Neural crest cell (in vitro differentiated cells): ENCODE data around the gene DPT. TPM values are rescaled to one million over a fixed set of nuclear protein-coding genes. Genes with fewer than 3 reads are reported as not detected.

ENCODE experiments used
- DNase-seq: peaks from one replicate; pipeline ENCODE4 v3.0.0; 2021; ENCODE audit warnings: low read depth, mixed read lengths, low spot score
- H3K27ac Mint-ChIP-seq: one replicate; pipeline ENCODE4 v1.8.0; 2021; ENCODE audit warnings: mild to moderate bottlenecking, mixed read lengths; ENCODE audit not compliant: unreplicated experiment
- H3K27me3 Mint-ChIP-seq: 2 replicates; pipeline ENCODE4 v1.8.0; 2021; ENCODE audit warnings: low read depth, mild to moderate bottlenecking, mixed read lengths
- H3K36me3 Mint-ChIP-seq: 2 replicates; pipeline ENCODE4 v1.8.0; 2021; ENCODE audit warnings: low read depth, mild to moderate bottlenecking, mixed read lengths
- H3K4me1 Mint-ChIP-seq: 2 replicates; pipeline ENCODE4 v1.8.0; 2021; ENCODE audit warnings: mixed read lengths
- H3K4me3 Mint-ChIP-seq: one replicate; pipeline ENCODE4 v1.8.0; 2021; ENCODE audit warnings: mild to moderate bottlenecking, mixed read lengths
- H3K9me3 Mint-ChIP-seq: 2 replicates; pipeline ENCODE4 v1.8.0; 2021; ENCODE audit warnings: mixed read lengths
- total RNA-seq: library from RNA; stranded (reverse); gene quantifications from 2 replicates; pipeline ENCODE4 v1.2.1, GENCODE V29; 2021
- TF ChIP-seq, protein P1 (sequence below): fragments of 200-600 bp; sonication (generic); conservative IDR thresholded peaks from 2 replicates; pipeline ENCODE4 v1.5.0; 2021; ENCODE audit warnings: antibody characterized with exemption, mild to moderate bottlenecking

The DPT gene
- total RNA-seq, 1 donor from 2014 or later: not detected

DNA sequence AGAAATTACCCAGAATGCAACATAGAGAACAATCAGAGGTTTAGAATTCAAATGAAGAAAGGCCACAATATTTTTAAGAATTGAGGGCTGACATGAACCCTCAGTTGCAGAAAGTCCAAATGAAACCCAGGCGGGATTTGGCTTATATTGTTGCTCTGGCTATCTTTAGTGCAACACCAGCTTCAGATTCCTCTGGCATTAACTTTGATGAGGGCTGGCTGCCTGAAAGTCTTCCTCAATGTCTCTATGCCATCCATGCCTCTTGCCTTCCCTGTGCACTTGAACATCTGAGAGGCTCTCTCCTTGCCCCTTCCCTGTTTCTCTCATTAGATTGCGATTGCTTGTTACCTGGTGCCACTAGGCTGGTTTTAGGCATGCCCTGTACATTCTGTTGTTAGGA, 31.2 kb upstream of the DPT start:
- Mint-ChIP-seq H3K4me3 (no peak overlapping the region), H3K27ac (no peak overlapping the region), H3K9me3 (peaks cover 3% of the 10 kb centered on the region), H3K27me3 (no peaks in the 10 kb centered on the region), H3K4me1 (peaks cover 3% of the 10 kb centered on the region), H3K36me3 (no peaks in the 10 kb centered on the region)
- no peak for DNase-seq
- TF ChIP-seq, protein P1, sequence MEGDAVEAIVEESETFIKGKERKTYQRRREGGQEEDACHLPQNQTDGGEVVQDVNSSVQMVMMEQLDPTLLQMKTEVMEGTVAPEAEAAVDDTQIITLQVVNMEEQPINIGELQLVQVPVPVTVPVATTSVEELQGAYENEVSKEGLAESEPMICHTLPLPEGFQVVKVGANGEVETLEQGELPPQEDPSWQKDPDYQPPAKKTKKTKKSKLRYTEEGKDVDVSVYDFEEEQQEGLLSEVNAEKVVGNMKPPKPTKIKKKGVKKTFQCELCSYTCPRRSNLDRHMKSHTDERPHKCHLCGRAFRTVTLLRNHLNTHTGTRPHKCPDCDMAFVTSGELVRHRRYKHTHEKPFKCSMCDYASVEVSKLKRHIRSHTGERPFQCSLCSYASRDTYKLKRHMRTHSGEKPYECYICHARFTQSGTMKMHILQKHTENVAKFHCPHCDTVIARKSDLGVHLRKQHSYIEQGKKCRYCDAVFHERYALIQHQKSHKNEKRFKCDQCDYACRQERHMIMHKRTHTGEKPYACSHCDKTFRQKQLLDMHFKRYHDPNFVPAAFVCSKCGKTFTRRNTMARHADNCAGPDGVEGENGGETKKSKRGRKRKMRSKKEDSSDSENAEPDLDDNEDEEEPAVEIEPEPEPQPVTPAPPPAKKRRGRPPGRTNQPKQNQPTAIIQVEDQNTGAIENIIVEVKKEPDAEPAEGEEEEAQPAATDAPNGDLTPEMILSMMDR: no peak

DNA sequence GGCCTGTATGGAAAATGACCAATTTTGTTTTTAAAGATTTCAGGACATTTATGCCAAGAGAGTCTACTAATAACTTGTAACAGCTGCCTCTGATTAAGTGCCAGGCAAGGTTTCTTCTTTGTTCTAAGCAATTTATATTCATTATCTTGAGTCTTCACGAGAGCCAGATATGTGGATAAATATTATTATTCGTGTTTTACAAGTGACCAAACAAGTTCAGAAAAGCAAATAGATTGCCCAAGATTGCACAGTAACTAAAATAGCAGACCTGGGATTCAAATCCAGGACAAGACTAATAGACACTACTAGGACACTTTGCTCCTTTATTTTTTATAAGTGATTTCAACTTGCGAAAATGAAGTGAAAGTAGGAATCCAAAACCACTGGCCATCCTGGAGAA, 30.1 kb upstream of the DPT start:
- no peak for DNase-seq
- Mint-ChIP-seq H3K9me3 (no peaks in the 10 kb centered on the region), H3K27ac (no peak overlapping the region), H3K4me1 (peaks cover 3% of the 10 kb centered on the region), H3K36me3 (no peaks in the 10 kb centered on the region), H3K4me3 (no peak overlapping the region), H3K27me3 (no peaks in the 10 kb centered on the region)
- TF ChIP-seq, protein P1: no peak

DNA sequence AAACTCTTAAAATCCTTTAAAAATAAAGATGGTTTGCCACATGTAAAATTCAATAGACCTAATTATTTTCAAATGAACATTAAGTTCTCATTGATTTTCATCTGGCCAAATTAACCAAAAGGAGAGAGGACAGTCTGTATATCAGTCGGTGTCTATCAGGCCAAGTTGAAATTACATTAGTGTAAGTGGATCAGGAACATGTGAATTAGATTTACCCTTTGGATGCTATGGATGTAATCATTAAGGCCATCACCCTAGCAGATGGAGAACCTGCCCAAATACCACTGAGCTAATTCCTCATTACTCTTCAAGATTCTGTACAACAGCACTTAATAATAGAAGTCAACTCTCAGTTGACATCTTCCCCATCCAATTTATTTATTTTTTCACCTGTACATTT, 29.5 kb upstream of the DPT start:
- Mint-ChIP-seq H3K27me3 (no peaks in the 10 kb centered on the region), H3K36me3 (no peaks in the 10 kb centered on the region), H3K4me3 (no peak overlapping the region), H3K27ac (no peak overlapping the region), H3K4me1 (peaks cover 3% of the 10 kb centered on the region), H3K9me3 (no peaks in the 10 kb centered on the region)
- DNase-seq: no peak
- TF ChIP-seq, protein P1: no peak

DNA sequence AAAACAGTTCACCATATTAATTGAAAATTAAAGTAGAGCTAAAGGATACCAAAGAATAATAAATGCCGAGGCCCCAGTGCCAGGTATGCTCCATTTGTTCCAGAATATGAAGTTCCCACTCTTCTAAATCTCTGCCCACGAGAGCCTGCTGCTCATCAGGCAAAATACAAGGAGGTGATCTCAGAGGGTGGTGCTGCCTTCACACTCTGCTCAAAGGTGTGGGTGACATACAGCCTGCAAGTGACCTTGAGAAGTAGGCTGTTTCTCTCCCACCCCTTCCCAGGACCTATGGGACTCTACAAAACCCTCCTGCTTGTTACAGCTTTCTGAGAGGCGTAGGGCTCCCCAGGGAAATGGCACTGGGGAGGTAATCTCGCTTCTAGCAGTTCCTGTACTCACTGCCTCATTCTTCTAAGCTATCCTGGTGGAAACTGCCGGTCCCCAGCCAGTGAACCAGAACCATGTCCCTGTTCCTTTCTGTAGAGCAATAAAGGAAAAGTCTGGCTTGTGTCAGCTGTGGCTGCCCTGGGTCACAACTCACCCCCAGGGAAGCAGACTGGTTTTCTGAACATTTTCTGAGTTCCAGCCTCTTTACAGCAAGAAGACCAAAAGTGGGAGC, 26.9 kb upstream of the DPT start:
- Mint-ChIP-seq H3K9me3 (no peaks in the 10 kb centered on the region), H3K27me3 (no peaks in the 10 kb centered on the region), H3K27ac (peak overlapping the region; percentile 43), H3K36me3 (no peaks in the 10 kb centered on the region), H3K4me1 (peaks cover 13% of the 10 kb centered on the region), H3K4me3 (no peak overlapping the region)
- TF ChIP-seq, protein P1: no peak
- DNase-seq: no peak

DNA sequence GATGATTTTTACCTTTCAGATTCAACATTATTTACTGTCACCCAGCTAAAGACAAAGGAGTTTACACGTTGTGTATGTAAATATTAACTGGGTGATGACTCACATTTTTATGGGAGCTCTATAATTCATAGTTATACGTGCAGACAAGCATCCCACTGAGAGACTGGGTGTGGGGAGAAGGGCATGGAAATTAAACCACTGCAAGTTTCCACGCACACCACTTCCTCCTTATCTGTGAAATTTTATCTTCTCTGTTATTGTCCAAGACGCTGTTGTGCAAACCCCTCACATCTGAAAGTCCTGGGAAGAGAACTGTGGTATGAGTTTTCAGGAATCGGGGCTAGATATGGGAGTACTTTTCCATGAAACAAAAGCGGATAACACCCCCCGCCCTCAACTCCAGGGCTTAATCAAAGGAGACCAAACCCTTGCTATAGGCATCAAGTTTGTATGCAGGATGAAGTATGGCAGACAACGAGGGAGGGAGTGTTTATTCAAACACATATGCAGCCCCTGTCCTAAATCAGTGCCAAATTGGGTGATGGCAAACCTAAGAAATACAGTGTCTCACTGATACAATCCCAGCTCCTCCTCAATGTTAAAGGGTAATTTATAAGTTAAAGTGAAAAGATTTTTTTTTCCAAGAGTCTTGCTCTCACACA, 23.3 kb upstream of the DPT start:
- H3K4me1 Mint-ChIP-seq: peaks cover 13% of the 10 kb centered on the region
- H3K9me3 Mint-ChIP-seq: no peaks in the 10 kb centered on the region
- H3K27ac Mint-ChIP-seq: no peak overlapping the region
- no peaks in the 10 kb centered on the region for H3K36me3 Mint-ChIP-seq
- peaks cover 4% of the 10 kb centered on the region for H3K27me3 Mint-ChIP-seq
- TF ChIP-seq, protein P1: no peak
- no peak overlapping the region for H3K4me3 Mint-ChIP-seq
- DNase-seq: no peak
